HG02840 (cell line): ENCODE results near the gene MYH16.
"Not testable (repeated sequence)": the region's sequence is repeated elsewhere in the genome, so short reads cannot be mapped to it uniquely, and the experiment has no call there.

ENCODE experiments used
- ATAC-seq: cut with Tn5 transposase; IDR thresholded peaks from one replicate; pipeline ENCODE4 v1.9.1; 2021; ENCODE audit warnings: mild to moderate bottlenecking, moderate library complexity, moderate number of reproducible peaks; ENCODE audit not compliant: unreplicated experiment, low FRiP score

MYH16 gene

GRCh38 chr7:99272476-99273045 lies at the start of gene MYH16:
Gene MYH16, plus strand, starts transcription at chr7:99272839.
- ATAC-seq, result no peak

GRCh38 chr7:99224263-99224898 lies 48.3 kb upstream of the MYH16 start:
- ATAC-seq, result not testable (repeated sequence)

- no peak for ATAC-seq
Observed at GRCh38 chr7:99224899-99225265, 47.8 kb upstream of the MYH16 start.

- ATAC-seq, result no peak
Observed at GRCh38 chr7:99229234-99229633, 43.4 kb upstream of the MYH16 start.

- no peak for ATAC-seq
Observed at GRCh38 chr7:99232082-99232770, 40.4 kb upstream of the MYH16 start.

- ATAC-seq, result not testable (repeated sequence)
Observed at GRCh38 chr7:99232955-99233354, 39.7 kb upstream of the MYH16 start.

- no peak for ATAC-seq
Observed at GRCh38 chr7:99234185-99234584, 38.5 kb upstream of the MYH16 start.

- no peak for ATAC-seq
Observed at GRCh38 chr7:99235925-99236324, 36.7 kb upstream of the MYH16 start.

GRCh38 chr7:99237876-99238275 lies 34.8 kb upstream of the MYH16 start:
- not testable (repeated sequence) for ATAC-seq

GRCh38 chr7:99238558-99239341 lies 33.9 kb upstream of the MYH16 start:
- ATAC-seq, result no peak

GRCh38 chr7:99242682-99243081 lies 30.0 kb upstream of the MYH16 start:
- no peak for ATAC-seq

- no peak for ATAC-seq
Observed at GRCh38 chr7:99243751-99244337, 28.8 kb upstream of the MYH16 start.

- no peak for ATAC-seq
Observed at GRCh38 chr7:99244939-99245338, 27.7 kb upstream of the MYH16 start.

- no peak for ATAC-seq
Observed at GRCh38 chr7:99248391-99249095, 24.1 kb upstream of the MYH16 start.

GRCh38 chr7:99249985-99250575 lies 22.6 kb upstream of the MYH16 start:
- no peak for ATAC-seq

GRCh38 chr7:99252166-99252895 lies 20.3 kb upstream of the MYH16 start:
- ATAC-seq, result no peak

- ATAC-seq, result no peak
Observed at GRCh38 chr7:99253369-99253768, 19.3 kb upstream of the MYH16 start.

GRCh38 chr7:99254390-99254789 lies 18.2 kb upstream of the MYH16 start:
- no peak for ATAC-seq

GRCh38 chr7:99255463-99255862 lies 17.2 kb upstream of the MYH16 start:
- no peak for ATAC-seq
